ENCODE data around the gene CDH22.

Gene CDH22

GRCh38 chr20:46327557-46327956 is 19.3 kb upstream of the CDH22 start:
- H3K27ac ChIP-seq: no peak overlapping the region
- TF ChIP-seq CTCF (conservative IDR thresholded peaks at IDR 0.05): no peak
- TF ChIP-seq ZFX (IDR thresholded peaks at IDR 0.05): no peak

- no peak for TF ChIP-seq CTCF (conservative IDR thresholded peaks at IDR 0.05)
- TF ChIP-seq ZFX (IDR thresholded peaks at IDR 0.05): no peak
Measured at GRCh38 chr20:46325789-46326188, 17.5 kb upstream of the CDH22 start.

GRCh38 chr20:46324960-46325703 is 16.8 kb upstream of the CDH22 start:
- TF ChIP-seq CTCF (conservative IDR thresholded peaks at IDR 0.05) (peak; percentile 74), ZFX (IDR thresholded peaks at IDR 0.05) (no peak)
- no peak overlapping the region for H3K27ac ChIP-seq

More at GRCh38 chr20:46325789-46326188, 17.5 kb upstream of the CDH22 start:
- H3K27ac ChIP-seq: no peak overlapping the region

GRCh38 chr20:46324379-46324778 is 16.1 kb upstream of the CDH22 start:
- H3K27ac ChIP-seq: no peak overlapping the region
- no peak for TF ChIP-seq CTCF (conservative IDR thresholded peaks at IDR 0.05)
- no peak for TF ChIP-seq ZFX (IDR thresholded peaks at IDR 0.05)

- TF ChIP-seq ZFX (IDR thresholded peaks at IDR 0.05) (no peak), CTCF (conservative IDR thresholded peaks at IDR 0.05) (no peak)
- no peak overlapping the region for H3K27ac ChIP-seq
Measured at GRCh38 chr20:46323557-46323956, 15.3 kb upstream of the CDH22 start.

- TF ChIP-seq CTCF (conservative IDR thresholded peaks at IDR 0.05) (no peak), ZFX (IDR thresholded peaks at IDR 0.05) (no peak)
- H3K27ac ChIP-seq: no peak overlapping the region
Measured at GRCh38 chr20:46322641-46323040, 14.3 kb upstream of the CDH22 start.

- TF ChIP-seq CTCF (conservative IDR thresholded peaks at IDR 0.05) (no peak), ZFX (IDR thresholded peaks at IDR 0.05) (no peak)
- H3K27ac ChIP-seq: no peak overlapping the region
Measured at GRCh38 chr20:46317685-46318177, 9.4 kb upstream of the CDH22 start.

Data from C4-2B (cell line).